GM12891 (cell line): ENCODE results near the gene ABHD14A.

Experiments used
- PAX5 ChIP-seq: IDR thresholded peaks from 2 replicates; pipeline ENCODE4 v1.6.1; 2011; ENCODE audit warnings: low read length, moderate library complexity, mild to moderate bottlenecking; ENCODE audit not compliant: insufficient read depth, severe bottlenecking
- POLR2A ChIP-seq: IDR thresholded peaks from 2 replicates; pipeline ENCODE4 v1.6.1; 2011; ENCODE audit warnings: low read depth, low read length, control low read depth
- POLR2AphosphoS5 ChIP-seq: IDR thresholded peaks from 2 replicates; pipeline ENCODE4 v1.6.1; 2011; ENCODE audit warnings: low read depth, low read length, control low read depth
- POU2F2 ChIP-seq: IDR thresholded peaks from 2 replicates; pipeline ENCODE4 v1.6.1; 2011; ENCODE audit warnings: low read depth, mild to moderate bottlenecking, control low read depth, low read length, moderate library complexity
- SPI1 ChIP-seq: IDR thresholded peaks from 2 replicates; pipeline ENCODE4 v1.6.1; 2011; ENCODE audit warnings: low read depth, low read length, control low read depth
- TAF1 ChIP-seq: IDR thresholded peaks from 2 replicates; pipeline ENCODE4 v1.6.1; 2011; ENCODE audit warnings: low read depth, low read length, control low read depth

DNA sequence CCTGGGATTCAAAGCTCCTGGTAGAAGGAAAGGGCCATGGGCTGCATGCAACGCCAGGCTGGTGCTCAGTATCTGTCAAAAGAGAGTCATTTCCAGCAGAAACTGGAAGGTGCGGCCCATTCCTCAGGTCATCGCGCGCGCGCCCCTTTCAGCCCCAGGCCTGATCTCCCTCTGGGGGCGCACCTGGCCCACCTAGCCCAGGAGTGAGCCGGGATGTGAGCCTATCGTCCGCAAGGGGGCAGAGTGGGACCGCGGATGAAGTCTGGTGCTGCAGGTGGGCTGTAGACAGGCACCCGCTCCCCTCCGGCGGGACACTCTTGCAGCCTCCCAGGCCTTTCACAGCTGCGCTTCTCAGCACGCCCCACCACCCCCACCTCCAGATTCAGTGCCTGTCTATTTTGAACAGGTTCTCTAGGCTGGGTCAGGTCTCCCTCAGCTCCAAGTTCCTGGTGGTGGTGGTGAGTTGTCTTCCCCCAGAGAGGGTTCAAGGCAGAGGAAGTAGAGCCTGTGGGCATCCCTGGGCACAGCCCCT lies 26.6 kb downstream of the ABHD14A start:
- TF ChIP-seq POU2F2: no peak
- no peak for TF ChIP-seq TAF1
- no peak for TF ChIP-seq POLR2AphosphoS5
- TF ChIP-seq POLR2A: no peak
- TF ChIP-seq PAX5: no peak
- TF ChIP-seq SPI1: no peak
